Activated CD4-positive, alpha-beta T cell treated with anti-CD3 and anti-CD28 coated beads, Interleukin-2, amount 10 ng/mL, durations not matched to agents 24 days and 14 days (primary cell): ENCODE results near the gene MAN1B1. TPM values are rescaled to one million over a fixed set of nuclear protein-coding genes. Genes with fewer than 3 reads are reported as not detected.

ENCODE experiments used
- total RNA-seq: library from RNA; stranded (reverse); gene quantifications from 2 replicates; pipeline ENCODE4 v1.2.3, GENCODE V29; 2022

MAN1B1 gene
- total RNA-seq, 1 donor from 2014 or later = 50.1 TPM

Other genes starting within 250 kb of the MAN1B1 start
- gene AJM1, start 244.5 kb upstream of the MAN1B1 start, total RNA-seq = 5.7 and 5.9 TPM in 2 replicates
- 134 and 145 TPM in 2 replicates for gene PHPT1, start 237.6 kb upstream of the MAN1B1 start, total RNA-seq
- gene MAMDC4, start 234.6 kb upstream of the MAN1B1 start, total RNA-seq = 24.7 and 30.1 TPM in 2 replicates
- gene EDF1, start 220.7 kb upstream of the MAN1B1 start, total RNA-seq = 378 and 380 TPM in 2 replicates
- gene TRAF2, start 200.5 kb upstream of the MAN1B1 start, total RNA-seq = 61.6 and 66.6 TPM in 2 replicates
- 92.7 and 93.6 TPM in 2 replicates for gene FBXW5, start 142.2 kb upstream of the MAN1B1 start, total RNA-seq
- 0.69 and 1.7 TPM in 2 replicates for gene C8G, start 141.7 kb upstream of the MAN1B1 start, total RNA-seq
- 1.3 and 2.3 TPM in 2 replicates for gene LCN12, start 134.7 kb upstream of the MAN1B1 start, total RNA-seq
- gene PTGDS, start 109.5 kb upstream of the MAN1B1 start, total RNA-seq = not detected in 2 replicates
- not detected in 2 replicates for gene LCNL1, start 104.0 kb upstream of the MAN1B1 start, total RNA-seq
- 87.8 and 90.2 TPM in 2 replicates for gene PAXX, start 94.6 kb upstream of the MAN1B1 start, total RNA-seq
- not detected in 2 replicates for gene CLIC3, start 90.4 kb upstream of the MAN1B1 start, total RNA-seq
- gene ABCA2, start 58.7 kb upstream of the MAN1B1 start, total RNA-seq = 25.0 and 25.9 TPM in 2 replicates
- 0.09 TPM in 1 of 2 replicates, not detected in the other for gene FUT7, start 54.9 kb upstream of the MAN1B1 start, total RNA-seq
- 58.1 and 59.4 TPM in 2 replicates for gene NPDC1, start 40.8 kb upstream of the MAN1B1 start, total RNA-seq
- gene ENTPD2, start 32.9 kb upstream of the MAN1B1 start, total RNA-seq = 0.21 TPM in 1 of 2 replicates, not detected in the other
- 22.8 and 23.8 TPM in 2 replicates for gene SAPCD2, start 16.4 kb upstream of the MAN1B1 start, total RNA-seq
- gene UAP1L1, start 9.5 kb upstream of the MAN1B1 start, total RNA-seq = 17.1 and 19.1 TPM in 2 replicates
- gene DPP7, start 27.7 kb downstream of the MAN1B1 start, total RNA-seq = 365 and 375 TPM in 2 replicates
- gene GRIN1, start 52.2 kb downstream of the MAN1B1 start, total RNA-seq = 0.07 TPM in 1 of 2 replicates, not detected in the other
- not detected in 2 replicates for gene LRRC26, start 83.1 kb downstream of the MAN1B1 start, total RNA-seq
- gene TMEM210, start 85.1 kb downstream of the MAN1B1 start, total RNA-seq = not detected in 2 replicates
- 57.4 and 58.7 TPM in 2 replicates for gene ANAPC2, start 101.6 kb downstream of the MAN1B1 start, total RNA-seq
- gene SSNA1, start 101.7 kb downstream of the MAN1B1 start, total RNA-seq = 95.1 and 95.8 TPM in 2 replicates
- 15.1 and 16.3 TPM in 2 replicates for gene TPRN, start 113.8 kb downstream of the MAN1B1 start, total RNA-seq
- gene TMEM203, start 118.7 kb downstream of the MAN1B1 start, total RNA-seq = 38.8 and 39.3 TPM in 2 replicates
- gene NDOR1, start 118.7 kb downstream of the MAN1B1 start, total RNA-seq = 45.1 and 45.6 TPM in 2 replicates
- 12.8 and 15.2 TPM in 2 replicates for gene RNF208, start 135.3 kb downstream of the MAN1B1 start, total RNA-seq
- 0.54 and 0.68 TPM in 2 replicates for gene CYSRT1, start 138.2 kb downstream of the MAN1B1 start, total RNA-seq
- gene RNF224, start 140.5 kb downstream of the MAN1B1 start, total RNA-seq = not detected in 2 replicates
- gene SLC34A3, start 143.9 kb downstream of the MAN1B1 start, total RNA-seq = not detected in 2 replicates
- gene TUBB4B, start 154.3 kb downstream of the MAN1B1 start, total RNA-seq = 292 and 299 TPM in 2 replicates
- 0.54 and 0.99 TPM in 2 replicates for gene STPG3, start 164.3 kb downstream of the MAN1B1 start, total RNA-seq
- 72.4 and 75.3 TPM in 2 replicates for gene NELFB, start 168.3 kb downstream of the MAN1B1 start, total RNA-seq
- 10.3 and 11.4 TPM in 2 replicates for gene TOR4A, start 190.7 kb downstream of the MAN1B1 start, total RNA-seq
- gene NRARP, start 215.3 kb downstream of the MAN1B1 start, total RNA-seq = 12.9 and 13.4 TPM in 2 replicates